Retinal pigment epithelial cell (primary cell): ENCODE measurements around the gene FKBP14.

Experiments used
- DNase-seq: peaks from one replicate; pipeline ENCODE4 v3.0.0-alpha.2; 2010; ENCODE audit warnings: low read depth
- H3K4me3 ChIP-seq: 2 replicates; pipeline ENCODE4 v1.5.1; 2011; ENCODE audit warnings: mild to moderate bottlenecking, low read length, control low read depth, moderate library complexity
- CTCF ChIP-seq: conservative IDR thresholded peaks from 2 replicates; pipeline ENCODE4 v1.5.1; 2011; ENCODE audit warnings: low read depth, low read length, control low read depth, inconsistent platforms

The FKBP14 gene

GRCh38 chr7:30048582-30048981 is 22.1 kb upstream of the FKBP14 start:
- DNase-seq = no peak
- H3K4me3 ChIP-seq = no peak overlapping the region
- no peak for TF ChIP-seq CTCF

GRCh38 chr7:30047124-30047523 is 20.6 kb upstream of the FKBP14 start:
- no peak for DNase-seq
- TF ChIP-seq CTCF = no peak
- no peak overlapping the region for H3K4me3 ChIP-seq

- no peak for TF ChIP-seq CTCF
- DNase-seq = no peak
- H3K4me3 ChIP-seq = no peak overlapping the region
Measured at GRCh38 chr7:30046127-30046770, 19.7 kb upstream of the FKBP14 start.

GRCh38 chr7:30041526-30042269 is 15.2 kb upstream of the FKBP14 start:
- no peak for TF ChIP-seq CTCF
- no peak overlapping the region for H3K4me3 ChIP-seq
- no peak for DNase-seq

- no peak for DNase-seq
Measured at GRCh38 chr7:30040938-30041337, 14.4 kb upstream of the FKBP14 start.

GRCh38 chr7:30038196-30038980 is 11.9 kb upstream of the FKBP14 start:
- no peak for TF ChIP-seq CTCF
- no peak overlapping the region for H3K4me3 ChIP-seq
- DNase-seq = no peak

More at GRCh38 chr7:30040938-30041337, 14.4 kb upstream of the FKBP14 start:
- no peak overlapping the region for H3K4me3 ChIP-seq
- TF ChIP-seq CTCF = no peak
